ENCODE measurements around the gene MPDZ. TPM values are rescaled to one million over a fixed set of nuclear protein-coding genes. Genes with fewer than 3 reads are reported as not detected.

Gene MPDZ
- total RNA-seq, 1 donor from 2014 or later: 88.3 TPM

- no peaks in the 10 kb centered on the region for H3K9me3 Mint-ChIP-seq
- DNase-seq (ENCODE audit: low spot score): peak; percentile 62
- Histone ChIP-seq H3K4me3 (no peak overlapping the region), H3K4me2 (no peak overlapping the region), H3F3A (ENCODE audit: low read depth) (no peaks in the 10 kb centered on the region), H3K79me2 (ENCODE audit: low read depth) (no peaks in the 10 kb centered on the region), H3K9me3 (ENCODE audit: low read depth) (no peaks in the 10 kb centered on the region), H4K20me1 (ENCODE audit: low read depth) (no peaks in the 10 kb centered on the region), H3K9ac (no peak overlapping the region), H3K27ac (no peak overlapping the region), H2AFZ (replicated peaks) (no peak overlapping the region), H3K4me1 (peaks cover 8% of the 10 kb centered on the region), H3K27me3 (no peaks in the 10 kb centered on the region), H3K36me3 (peaks cover 13% of the 10 kb centered on the region)
- peaks cover 3% of the 10 kb centered on the region for H3K4me1 Mint-ChIP-seq
- peaks cover 17% of the 10 kb centered on the region for H3K36me3 Mint-ChIP-seq
- peak overlapping the region; percentile 29 for H3K27ac Mint-ChIP-seq
- H3K4me3 Mint-ChIP-seq: no peak overlapping the region
- TF ChIP-seq EZH2 (IDR thresholded peaks at IDR 0.05) (no peak), EZH2phosphoT487 (IDR thresholded peaks at IDR 0.05) (no peak)
- peaks cover 2% of the 10 kb centered on the region for H3K27me3 Mint-ChIP-seq (ENCODE audit: insufficient read depth, low read depth)
Observed at GRCh38 chr9:13181652-13182051, 97.8 kb downstream of the MPDZ start.

DNA sequence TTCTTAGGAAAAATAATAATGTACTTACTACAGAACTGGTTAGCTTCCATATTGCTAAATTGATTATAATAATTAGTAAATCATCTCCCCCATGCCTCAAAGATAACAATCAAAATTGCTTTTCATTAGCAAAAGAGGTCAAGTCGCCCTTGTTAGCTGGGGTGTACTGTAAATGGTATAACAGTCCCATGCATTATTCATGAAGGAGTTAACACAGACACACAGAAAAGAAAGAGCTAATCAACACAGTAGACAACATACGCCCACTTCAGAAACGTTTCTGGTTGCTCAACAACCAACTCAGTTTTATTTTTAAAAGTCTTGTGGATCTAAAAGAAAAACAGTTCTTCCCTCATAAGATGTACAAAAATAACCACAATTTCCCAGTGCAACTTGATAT is 100.2 kb downstream of the MPDZ start:
- Histone ChIP-seq H2AFZ (replicated peaks) (no peak overlapping the region), H3K4me3 (no peak overlapping the region), H3K27ac (no peak overlapping the region), H3K27me3 (no peaks in the 10 kb centered on the region), H3K4me2 (no peak overlapping the region), H3K9ac (no peak overlapping the region), H4K20me1 (ENCODE audit: low read depth) (no peaks in the 10 kb centered on the region), H3F3A (ENCODE audit: low read depth) (no peaks in the 10 kb centered on the region), H3K36me3 (peaks cover 10% of the 10 kb centered on the region), H3K4me1 (peaks cover 8% of the 10 kb centered on the region), H3K9me3 (ENCODE audit: low read depth) (no peaks in the 10 kb centered on the region), H3K79me2 (ENCODE audit: low read depth) (no peaks in the 10 kb centered on the region)
- TF ChIP-seq EZH2 (IDR thresholded peaks at IDR 0.05): no peak
- no peak for TF ChIP-seq CTCF (IDR thresholded peaks at IDR 0.05)
- TF ChIP-seq EZH2phosphoT487 (IDR thresholded peaks at IDR 0.05): no peak
- Mint-ChIP-seq H3K27ac (no peak overlapping the region), H3K27me3 (ENCODE audit: insufficient read depth, low read depth) (peaks cover 2% of the 10 kb centered on the region), H3K4me3 (no peak overlapping the region), H3K36me3 (peaks cover 23% of the 10 kb centered on the region), H3K4me1 (peaks cover 3% of the 10 kb centered on the region), H3K9me3 (no peaks in the 10 kb centered on the region)
- DNase-seq (ENCODE audit: low spot score): no peak

DNA sequence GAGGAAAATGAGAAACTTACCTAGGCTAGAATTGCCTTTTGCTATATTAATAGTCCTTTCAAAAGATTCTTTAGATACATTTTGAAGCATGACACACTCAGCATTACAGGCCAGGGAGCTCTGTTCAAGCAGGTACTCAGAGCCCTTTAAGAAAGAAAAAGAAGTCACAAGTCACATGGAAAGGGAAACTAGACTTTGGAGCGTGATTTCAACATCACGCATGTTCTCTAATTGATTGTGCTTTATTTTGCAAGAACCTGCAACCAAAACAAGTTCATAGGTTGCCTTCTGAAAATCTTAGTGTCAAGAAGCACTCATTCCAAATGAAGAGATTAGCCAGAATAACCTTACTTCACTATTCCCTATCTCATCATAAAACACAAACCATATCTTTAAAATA is 103.8 kb downstream of the MPDZ start:
- H3K9ac ChIP-seq: no peak overlapping the region
- Mint-ChIP-seq H3K36me3 (peaks cover 26% of the 10 kb centered on the region), H3K4me3 (no peak overlapping the region), H3K27me3 (ENCODE audit: insufficient read depth, low read depth) (peaks cover under 1% of the 10 kb centered on the region), H3K27ac (no peak overlapping the region), H3K9me3 (no peaks in the 10 kb centered on the region), H3K4me1 (no peaks in the 10 kb centered on the region)
- DNase-seq (ENCODE audit: low spot score): no peak
- H3K4me2 ChIP-seq: no peak overlapping the region
- no peaks in the 10 kb centered on the region for H3K27me3 ChIP-seq
- no peaks in the 10 kb centered on the region for H4K20me1 ChIP-seq (ENCODE audit: low read depth)
- H3F3A ChIP-seq (ENCODE audit: low read depth): no peaks in the 10 kb centered on the region
- no peaks in the 10 kb centered on the region for H3K36me3 ChIP-seq
- no peaks in the 10 kb centered on the region for H3K9me3 ChIP-seq (ENCODE audit: low read depth)
- TF ChIP-seq EZH2phosphoT487 (IDR thresholded peaks at IDR 0.05) (no peak), CTCF (IDR thresholded peaks at IDR 0.05) (no peak)
- no peak overlapping the region for H3K4me3 ChIP-seq
- no peaks in the 10 kb centered on the region for H3K79me2 ChIP-seq (ENCODE audit: low read depth)
- H3K27ac ChIP-seq: no peak overlapping the region
- H2AFZ ChIP-seq (replicated peaks): no peak overlapping the region
- no peaks in the 10 kb centered on the region for H3K4me1 ChIP-seq

GRCh38 chr9:13174906-13175639 is 104.4 kb downstream of the MPDZ start:
- H3K79me2 ChIP-seq (ENCODE audit: low read depth): no peaks in the 10 kb centered on the region
- no peaks in the 10 kb centered on the region for H3F3A ChIP-seq (ENCODE audit: low read depth)
- Mint-ChIP-seq H3K27ac (no peak overlapping the region), H3K4me1 (no peaks in the 10 kb centered on the region), H3K9me3 (no peaks in the 10 kb centered on the region), H3K27me3 (ENCODE audit: insufficient read depth, low read depth) (no peaks in the 10 kb centered on the region), H3K4me3 (no peak overlapping the region), H3K36me3 (peaks cover 24% of the 10 kb centered on the region)
- no peak overlapping the region for H3K4me2 ChIP-seq
- TF ChIP-seq EZH2phosphoT487 (IDR thresholded peaks at IDR 0.05): no peak
- no peak for TF ChIP-seq CTCF (IDR thresholded peaks at IDR 0.05)
- TF ChIP-seq EZH2 (IDR thresholded peaks at IDR 0.05): no peak
- no peak for DNase-seq (ENCODE audit: low spot score)
- no peak overlapping the region for H2AFZ ChIP-seq (replicated peaks)
- H3K9ac ChIP-seq: no peak overlapping the region
- H3K27ac ChIP-seq: no peak overlapping the region
- no peaks in the 10 kb centered on the region for H3K27me3 ChIP-seq
- H3K4me1 ChIP-seq: no peaks in the 10 kb centered on the region
- no peaks in the 10 kb centered on the region for H3K9me3 ChIP-seq (ENCODE audit: low read depth)
- H3K36me3 ChIP-seq: no peaks in the 10 kb centered on the region
- no peak overlapping the region for H3K4me3 ChIP-seq
- no peaks in the 10 kb centered on the region for H4K20me1 ChIP-seq (ENCODE audit: low read depth)

Measured in neural progenitor cell (in vitro differentiated cells).